ENCODE data around the gene TLL2. TPM values are rescaled to one million over a fixed set of nuclear protein-coding genes. Genes with fewer than 3 reads are reported as not detected.

Gene TLL2
- total RNA-seq, 4 donors from 2014 or later, result 0.40 to 0.62 TPM; not detected in 2

Other genes with a start within 250 kb of the TLL2 start
- 10 to 100 TPM; 28.2 to 50.5 (median 35.9) TPM for gene BLNK, start 242.4 kb downstream of the TLL2 start, total RNA-seq
- gene DNTT, start 209.5 kb downstream of the TLL2 start, total RNA-seq, result not detected
- gene OPALIN, start 154.9 kb downstream of the TLL2 start, total RNA-seq, result not detected
- gene TM9SF3, start 73.1 kb upstream of the TLL2 start, total RNA-seq, result 10 to 100 TPM; 36.7 to 86.4 (median 72.4) TPM
- gene PIK3AP1, start 206.6 kb upstream of the TLL2 start, total RNA-seq, result 1 to 10 TPM in 3 of 4 donors, under 1 TPM in 1; 0.57 to 7.6 (median 3.7) TPM

Measured in esophagus squamous epithelium (tissue), 4 donors.